ENCODE measurements around the gene LIM2. TPM values are rescaled to one million over a fixed set of nuclear protein-coding genes. Genes with fewer than 3 reads are reported as not detected.

Gene LIM2
- total and polyA plus RNA-seq, 2 of the 4 experiments (the other 2 are of a cell fraction), result not detected

DNA sequence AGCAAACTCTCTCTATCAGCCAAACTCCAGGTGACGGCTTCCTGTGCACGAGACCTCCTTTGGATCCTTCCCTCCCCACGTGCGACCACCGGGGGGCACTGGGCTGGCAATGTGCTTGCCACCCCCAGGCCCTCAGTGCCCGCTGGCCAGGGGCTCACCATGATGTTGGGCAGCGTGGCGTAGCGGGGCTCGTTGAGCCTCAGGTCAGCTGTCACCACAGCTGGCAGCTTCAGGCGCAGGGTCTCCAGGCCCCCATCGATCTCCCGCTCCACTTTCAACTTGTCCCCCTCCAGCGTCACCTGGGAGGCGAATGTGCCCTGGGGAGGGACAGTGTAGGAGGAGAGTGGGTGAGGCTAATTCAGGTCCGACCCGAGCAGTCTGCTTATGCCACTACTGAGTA is 41.0 kb downstream of the LIM2 start:
- WGBS, 2 experiments (ENCODE audit: extremely low coverage in 2 of 2, insufficient read length in 1 of 2), result 88% methylated on average over 7 of the region's 17 CpGs; no CpG with 5 or more reads in 1 of the 2 experiments
- no peak for DNase-seq
- CTCF ChIA-PET, result no interaction called here

More for the DNA sequence above, 41.0 kb downstream of the LIM2 start:
- POLR2A ChIA-PET (ENCODE audit: unreplicated experiment), result no interaction called here
- Histone ChIP-seq H2AFZ (replicated peaks; ENCODE audit: low read length, poor library complexity) (peak overlapping the region; percentile 46), H3K9me3 (ENCODE audit: control insufficient read depth, insufficient read depth, low read length) (no peaks in the 10 kb centered on the region; the same call in 1 of the 2 replicates), H3K27me3 (ENCODE audit: control insufficient read depth, insufficient read depth, low read length) (no peaks in the 10 kb centered on the region), H3K4me2 (ENCODE audit: low read depth, low read length) (no peak overlapping the region), H3K4me1 (ENCODE audit: control insufficient read depth, insufficient read depth, low read length) (peaks cover 2% of the 10 kb centered on the region; the same call in 1 of the 2 replicates), H3K79me1 (ENCODE audit: low read depth in 1 of 2, low read length in 2 of 2) (no peaks in the 10 kb centered on the region), H4K20me1 (ENCODE audit: insufficient read depth, low read length) (no peaks in the 10 kb centered on the region), H3K23ac (ENCODE audit: low read depth, low read length) (no peak overlapping the region), H4K5ac (ENCODE audit: low read depth, low read length) (no peak overlapping the region), H4K91ac (ENCODE audit: insufficient read depth, low read depth, low read length) (no peak overlapping the region), H3K4me3 (ENCODE audit: insufficient read depth, low read depth, low read length) (no peak overlapping the region), H3K14ac (replicated peaks; ENCODE audit: low read depth, low read length) (no peak overlapping the region), H3K9ac (ENCODE audit: low read depth, low read length) (no peak overlapping the region), H2BK15ac (ENCODE audit: low read depth, low read length) (no peak overlapping the region), H3K36me3 (ENCODE audit: control insufficient read depth, insufficient read depth, low read length) (peaks cover 30% of the 10 kb centered on the region), H4K8ac (ENCODE audit: low read depth in 2 of 2, low read length in 2 of 2) (no peak overlapping the region), H2BK120ac (ENCODE audit: low read depth, low read length) (no peak overlapping the region), H3K9me1 (ENCODE audit: insufficient read depth, low read length) (no peaks in the 10 kb centered on the region; the same call in 1 of the 2 replicates), H2BK20ac (ENCODE audit: low read depth, low read length) (no peak overlapping the region), H2AK5ac (ENCODE audit: low read depth, low read length) (no peak overlapping the region), H2AK9ac (replicated peaks; ENCODE audit: low read depth, low read length, poor library complexity) (peak overlapping the region; percentile 9), H3K18ac (ENCODE audit: low read depth, low read length) (no peak overlapping the region), H3K4ac (ENCODE audit: low read depth, low read length) (no peak overlapping the region), H3K27ac (ENCODE audit: insufficient read depth, low read length) (no peak overlapping the region), H3K56ac (ENCODE audit: extremely low read depth, insufficient read depth, low read length) (no peak overlapping the region), H2BK5ac (ENCODE audit: low read depth, low read length, poor library complexity, severe bottlenecking) (no peak overlapping the region)
- in situ Hi-C loops (cut with MboI; ENCODE audit: low sequenced_read_pairs), result no loop called here
- TF ChIP-seq, protein P1, sequence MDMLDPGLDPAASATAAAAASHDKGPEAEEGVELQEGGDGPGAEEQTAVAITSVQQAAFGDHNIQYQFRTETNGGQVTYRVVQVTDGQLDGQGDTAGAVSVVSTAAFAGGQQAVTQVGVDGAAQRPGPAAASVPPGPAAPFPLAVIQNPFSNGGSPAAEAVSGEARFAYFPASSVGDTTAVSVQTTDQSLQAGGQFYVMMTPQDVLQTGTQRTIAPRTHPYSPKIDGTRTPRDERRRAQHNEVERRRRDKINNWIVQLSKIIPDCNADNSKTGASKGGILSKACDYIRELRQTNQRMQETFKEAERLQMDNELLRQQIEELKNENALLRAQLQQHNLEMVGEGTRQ (IDR thresholded peaks at IDR 0.05; ENCODE audit: low read depth, low read length), result no peak
- no peak for TF ChIP-seq SMC3 (IDR thresholded peaks at IDR 0.05; ENCODE audit: low read depth, low read length)
- TF ChIP-seq MAFK (IDR thresholded peaks at IDR 0.05; ENCODE audit: low read depth, low read length), result no peak
- TF ChIP-seq CHD1 (IDR thresholded peaks at IDR 0.05; ENCODE audit: low read depth, low read length), result no peak
- TF ChIP-seq, protein P2, sequence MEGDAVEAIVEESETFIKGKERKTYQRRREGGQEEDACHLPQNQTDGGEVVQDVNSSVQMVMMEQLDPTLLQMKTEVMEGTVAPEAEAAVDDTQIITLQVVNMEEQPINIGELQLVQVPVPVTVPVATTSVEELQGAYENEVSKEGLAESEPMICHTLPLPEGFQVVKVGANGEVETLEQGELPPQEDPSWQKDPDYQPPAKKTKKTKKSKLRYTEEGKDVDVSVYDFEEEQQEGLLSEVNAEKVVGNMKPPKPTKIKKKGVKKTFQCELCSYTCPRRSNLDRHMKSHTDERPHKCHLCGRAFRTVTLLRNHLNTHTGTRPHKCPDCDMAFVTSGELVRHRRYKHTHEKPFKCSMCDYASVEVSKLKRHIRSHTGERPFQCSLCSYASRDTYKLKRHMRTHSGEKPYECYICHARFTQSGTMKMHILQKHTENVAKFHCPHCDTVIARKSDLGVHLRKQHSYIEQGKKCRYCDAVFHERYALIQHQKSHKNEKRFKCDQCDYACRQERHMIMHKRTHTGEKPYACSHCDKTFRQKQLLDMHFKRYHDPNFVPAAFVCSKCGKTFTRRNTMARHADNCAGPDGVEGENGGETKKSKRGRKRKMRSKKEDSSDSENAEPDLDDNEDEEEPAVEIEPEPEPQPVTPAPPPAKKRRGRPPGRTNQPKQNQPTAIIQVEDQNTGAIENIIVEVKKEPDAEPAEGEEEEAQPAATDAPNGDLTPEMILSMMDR (conservative IDR thresholded peaks at IDR 0.05; ENCODE audit: low read depth, low read length), result no peak
- TF ChIP-seq NFE2L2 (IDR thresholded peaks at IDR 0.05; ENCODE audit: low read depth, low read length), result no peak
- TF ChIP-seq, protein P3, sequence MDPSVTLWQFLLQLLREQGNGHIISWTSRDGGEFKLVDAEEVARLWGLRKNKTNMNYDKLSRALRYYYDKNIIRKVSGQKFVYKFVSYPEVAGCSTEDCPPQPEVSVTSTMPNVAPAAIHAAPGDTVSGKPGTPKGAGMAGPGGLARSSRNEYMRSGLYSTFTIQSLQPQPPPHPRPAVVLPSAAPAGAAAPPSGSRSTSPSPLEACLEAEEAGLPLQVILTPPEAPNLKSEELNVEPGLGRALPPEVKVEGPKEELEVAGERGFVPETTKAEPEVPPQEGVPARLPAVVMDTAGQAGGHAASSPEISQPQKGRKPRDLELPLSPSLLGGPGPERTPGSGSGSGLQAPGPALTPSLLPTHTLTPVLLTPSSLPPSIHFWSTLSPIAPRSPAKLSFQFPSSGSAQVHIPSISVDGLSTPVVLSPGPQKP (IDR thresholded peaks at IDR 0.05; ENCODE audit: borderline replicate concordance, low read depth, low read length), result no peak
- no peak for TF ChIP-seq MAZ (IDR thresholded peaks at IDR 0.05; ENCODE audit: borderline replicate concordance, low read depth, low read length)
- dilution Hi-C loops (cut with HindIII; ENCODE audit: low sequenced_read_pairs, unreplicated experiment), result no loop called here
- BruUV-seq (replicated peaks), result no TSS peak
- intact Hi-C loops (cut with micrococcal nuclease), result no loop called here
- no peak for ATAC-seq (ENCODE audit: low read depth)

All from IMR-90 (cell line).